Adipose tissue (tissue), 3 donors: ENCODE measurements around the gene NKD2. TPM values are rescaled to one million over a fixed set of nuclear protein-coding genes. Genes with fewer than 3 reads are reported as not detected.

Experiments
- H3K27ac ChIP-seq: one replicate; pipeline ENCODE4 v1.5.1; 2013; ENCODE audit warnings: low read depth, low read length
- WGBS, 3 donors: extraction: QIAGEN DNeasy Blood & Tissue Kit; methylation state at CpG; one replicate each; pipeline ENCODE4 v1.1.7; 2013; 5-methylcytosine and 5-hydroxymethylcytosine counted together
- polyA plus RNA-seq, 3 donors: library from polyadenylated mRNA; stranded (reverse); fragments of 200-250 nt; gene quantifications; one replicate each; pipeline ENCODE4 v1.2.3, GENCODE V29; 2013
- donor health status: healthy with polysubstance abuse.
- donor health status: Bipolar disorder and iron deficiency.
- donor health status: healthy.

NKD2 gene
- polyA plus RNA-seq, 3 donors = 5.0 to 8.8 (median 5.5) TPM

- 84 to 94% (median 94%) methylated on average over 29 of the region's 29 CpGs for WGBS, 3 donors
- no peak overlapping the region for H3K27ac ChIP-seq
These were observed 31.5 kb upstream of the NKD2 start for GRCh38 chr5:976849-977751.

- 50 to 69% (median 59%) methylated on average over 16 of the region's 16 CpGs for WGBS, 3 donors
- H3K27ac ChIP-seq = no peak overlapping the region
These were observed 30.5 kb upstream of the NKD2 start for GRCh38 chr5:978054-978453.

- no peak overlapping the region for H3K27ac ChIP-seq
- 55 to 88% (median 65%) methylated on average over 10 of the region's 10 CpGs for WGBS, 3 donors
These were observed 29.9 kb upstream of the NKD2 start for GRCh38 chr5:978693-979092.

GRCh38 chr5:979100-979817 lies 29.3 kb upstream of the NKD2 start:
- H3K27ac ChIP-seq = no peak overlapping the region
- WGBS, 3 donors = 88 to 94% (median 93%) methylated on average over 24 of the region's 24 CpGs

- 55 to 70% (median 65%) methylated on average over 17 of the region's 17 CpGs for WGBS, 3 donors
- no peak overlapping the region for H3K27ac ChIP-seq
These were observed 28.5 kb upstream of the NKD2 start for GRCh38 chr5:980001-980588.

- H3K27ac ChIP-seq = no peak overlapping the region
- WGBS, 3 donors = 62 to 70% (median 67%) methylated on average over 6 of the region's 6 CpGs
These were observed 27.6 kb upstream of the NKD2 start for GRCh38 chr5:980966-981365.

GRCh38 chr5:981456-981855 lies 27.1 kb upstream of the NKD2 start:
- no peak overlapping the region for H3K27ac ChIP-seq

GRCh38 chr5:982377-983237 lies 26.0 kb upstream of the NKD2 start:
- no peak overlapping the region for H3K27ac ChIP-seq
- whole genome bisulfite sequencing, 3 donors = 64 to 82% (median 81%) methylated on average over 26 to 27 of the region's 27 CpGs

More at GRCh38 chr5:981456-981855, 27.1 kb upstream of the NKD2 start:
- WGBS, 3 donors = 88 to 92% (median 89%) methylated on average over 7 of the region's 7 CpGs

- H3K27ac ChIP-seq = no peak overlapping the region
- WGBS, 3 donors = 81 to 93% (median 89%) methylated on average over 6 to 7 of the region's 7 CpGs
These were observed 25.4 kb upstream of the NKD2 start for GRCh38 chr5:983238-983524.

GRCh38 chr5:983568-983967 lies 25.0 kb upstream of the NKD2 start:
- no peak overlapping the region for H3K27ac ChIP-seq

- no peak overlapping the region for H3K27ac ChIP-seq
- WGBS, 3 donors = 91 to 93% (median 92%) methylated on average over 3 of the region's 3 CpGs
These were observed 23.8 kb upstream of the NKD2 start for GRCh38 chr5:984774-985173.

- no peak overlapping the region for H3K27ac ChIP-seq
- 37 to 97% (median 81%) methylated on average over 2 of the region's 2 CpGs for WGBS, 3 donors
These were observed 20.8 kb upstream of the NKD2 start for GRCh38 chr5:987761-988160.

- 76 to 80% (median 79%) methylated on average over 6 of the region's 6 CpGs for WGBS, 3 donors
- H3K27ac ChIP-seq = no peak overlapping the region
These were observed 20.3 kb upstream of the NKD2 start for GRCh38 chr5:988322-988721.

- 23 to 52% (median 25%) methylated on average over 14 of the region's 14 CpGs for WGBS, 3 donors
- H3K27ac ChIP-seq = no peak overlapping the region
These were observed 18.6 kb upstream of the NKD2 start for GRCh38 chr5:989961-990530.

GRCh38 chr5:991472-992267 lies 16.9 kb upstream of the NKD2 start:
- H3K27ac ChIP-seq = no peak overlapping the region
- WGBS, 3 donors = 69 to 87% (median 73%) methylated on average over 12 of the region's 12 CpGs

- 85 to 95% (median 92%) methylated on average over 3 of the region's 3 CpGs for WGBS, 3 donors
- no peak overlapping the region for H3K27ac ChIP-seq
These were observed 14.4 kb upstream of the NKD2 start for GRCh38 chr5:994272-994607.

- H3K27ac ChIP-seq = no peak overlapping the region
- WGBS, 3 donors = 85 to 93% (median 90%) methylated on average over 4 of the region's 4 CpGs
These were observed 13.8 kb upstream of the NKD2 start for GRCh38 chr5:994821-995220.

GRCh38 chr5:995318-995717 lies 13.3 kb upstream of the NKD2 start:
- no peak overlapping the region for H3K27ac ChIP-seq
- WGBS, 3 donors = 72 to 87% (median 85%) methylated on average over 3 to 4 of the region's 4 CpGs
